Inferior parietal cortex (tissue), 1 donor: Measurements from ENCODE around the gene SERPINA4.

Experiments
- DNase-seq: peaks from one replicate; pipeline ENCODE4 v3.0.0-alpha.2; 2016; ENCODE audit errors: extremely low spot score

Gene SERPINA4, protein sequence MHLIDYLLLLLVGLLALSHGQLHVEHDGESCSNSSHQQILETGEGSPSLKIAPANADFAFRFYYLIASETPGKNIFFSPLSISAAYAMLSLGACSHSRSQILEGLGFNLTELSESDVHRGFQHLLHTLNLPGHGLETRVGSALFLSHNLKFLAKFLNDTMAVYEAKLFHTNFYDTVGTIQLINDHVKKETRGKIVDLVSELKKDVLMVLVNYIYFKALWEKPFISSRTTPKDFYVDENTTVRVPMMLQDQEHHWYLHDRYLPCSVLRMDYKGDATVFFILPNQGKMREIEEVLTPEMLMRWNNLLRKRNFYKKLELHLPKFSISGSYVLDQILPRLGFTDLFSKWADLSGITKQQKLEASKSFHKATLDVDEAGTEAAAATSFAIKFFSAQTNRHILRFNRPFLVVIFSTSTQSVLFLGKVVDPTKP

DNA sequence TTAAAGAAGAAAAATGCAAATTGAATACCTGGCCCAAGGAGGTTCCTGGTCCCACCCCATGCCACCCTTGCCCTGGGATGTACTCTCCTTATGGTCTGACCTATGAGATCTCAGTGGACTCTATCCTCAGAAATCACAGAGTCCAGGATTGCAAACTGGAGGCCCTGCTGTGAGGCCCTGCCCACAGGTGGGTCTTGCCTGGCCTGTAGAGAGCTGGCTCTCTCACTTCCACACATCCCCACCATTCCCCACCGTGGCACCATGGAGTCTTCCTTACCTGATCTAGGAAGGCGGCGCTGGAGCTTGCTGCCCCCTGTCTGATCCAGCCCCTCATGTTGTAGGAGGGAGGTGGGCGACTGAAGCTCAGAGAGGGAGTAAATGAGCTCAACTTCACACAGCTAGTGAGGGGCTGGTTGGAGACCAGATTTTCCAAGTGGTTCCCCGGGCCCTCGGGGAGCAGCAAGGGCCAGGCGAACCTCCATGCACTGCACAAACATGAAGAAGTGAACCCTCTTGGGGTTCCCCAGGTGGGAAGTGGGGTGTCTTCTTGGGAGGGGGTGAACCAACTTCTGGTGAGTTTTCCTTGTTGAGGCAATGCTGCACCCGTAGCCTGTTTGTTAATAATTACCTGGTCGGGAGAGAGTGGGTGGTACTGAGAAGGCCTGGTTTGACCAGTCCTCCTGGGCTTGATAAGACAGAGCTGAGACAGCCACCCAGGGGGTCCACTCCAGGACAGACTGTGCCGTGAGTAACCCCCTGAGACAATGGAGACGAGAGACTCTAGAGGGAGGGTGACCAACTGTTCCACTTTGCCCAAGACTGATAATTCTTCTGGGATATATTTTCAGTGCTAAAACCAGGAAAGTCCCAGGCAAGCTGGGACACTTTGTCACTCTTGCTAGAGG is at the start of gene SERPINA4:
Gene SERPINA4 (plus strand): TSS at position 692 of the 905 bp plus-strand sequence. CDS start 2,041 bp downstream, outside the sequence.
- no peak for DNase-seq

DNA sequence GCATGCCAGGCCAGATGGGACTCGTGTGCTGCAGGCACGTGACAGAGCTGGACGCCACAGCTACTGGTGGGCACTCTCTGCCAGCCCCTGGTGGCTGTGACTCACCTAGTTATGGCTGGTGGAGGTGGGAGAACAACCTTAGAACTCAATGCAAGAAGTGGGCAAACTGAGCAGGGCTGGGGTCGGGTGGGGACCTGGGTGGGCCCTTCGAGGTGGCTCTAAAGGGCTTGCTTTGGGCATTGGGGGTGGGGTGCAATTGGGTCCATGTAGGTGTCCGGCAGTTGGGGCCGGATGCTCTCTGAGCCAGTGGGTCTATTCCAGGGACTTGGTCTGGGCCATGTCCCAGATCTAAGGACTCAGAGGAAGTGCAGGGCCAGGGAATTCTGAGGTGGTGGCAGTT is 46.9 kb upstream of the SERPINA4 start:
- no peak for DNase-seq

DNA sequence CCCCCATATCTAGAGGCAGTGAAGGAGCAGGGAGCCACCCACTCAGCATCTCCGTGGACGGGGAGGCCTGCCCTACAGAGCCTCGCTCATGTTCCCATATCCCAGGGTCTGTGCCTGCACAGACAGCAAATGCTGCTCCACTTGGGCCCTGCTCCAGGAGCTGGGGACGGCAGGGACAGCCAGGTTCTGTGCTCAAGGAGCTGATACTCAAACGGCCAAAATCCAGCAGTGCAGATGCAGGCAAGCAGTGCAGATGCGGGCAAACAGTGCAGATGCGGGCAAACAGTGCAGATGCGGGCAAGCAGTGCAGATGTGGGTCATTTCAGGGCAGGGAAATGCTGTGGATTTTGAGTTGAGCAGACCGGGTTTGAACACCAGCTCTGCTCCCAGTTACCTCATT is 45.8 kb upstream of the SERPINA4 start:
- DNase-seq = no peak

DNA sequence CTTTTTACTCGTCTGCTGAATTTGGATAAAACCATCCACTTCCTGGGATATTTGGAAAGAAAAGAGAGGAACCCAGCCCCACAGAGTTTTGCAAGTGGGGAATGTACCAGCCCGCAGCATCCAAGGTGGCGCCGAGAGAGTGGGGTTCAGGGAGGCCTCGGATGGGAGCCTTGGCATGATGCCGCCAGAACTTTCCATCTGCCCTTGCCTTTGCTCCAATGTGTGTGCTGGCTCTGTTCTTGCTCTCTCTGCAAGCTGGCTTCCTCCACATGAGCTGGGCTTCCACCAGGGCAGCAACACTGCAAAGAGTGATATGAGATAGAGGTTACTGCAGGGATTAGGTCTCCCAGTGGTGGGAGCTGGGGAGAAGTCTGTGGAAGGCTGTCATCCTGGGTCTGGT is 45.4 kb upstream of the SERPINA4 start:
- DNase-seq = no peak

DNA sequence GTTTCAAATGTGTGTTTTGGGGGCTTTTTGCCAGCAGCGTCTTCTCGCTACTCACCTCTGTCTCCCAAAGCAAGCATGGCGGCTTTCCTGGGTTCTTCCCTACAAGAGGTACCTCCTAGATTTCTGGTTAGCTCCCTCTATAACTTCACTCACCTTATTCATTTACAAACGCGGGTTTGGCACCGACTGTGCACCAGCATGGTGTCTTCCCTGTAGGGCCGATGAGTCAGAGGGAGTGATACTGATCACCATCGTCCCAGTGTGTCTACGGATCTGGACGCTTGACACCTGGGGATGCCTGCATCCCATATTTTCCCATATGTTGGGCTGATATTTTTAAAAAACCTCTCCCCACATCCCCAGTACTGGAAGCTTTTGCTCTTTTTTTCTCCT is 44.0 kb upstream of the SERPINA4 start:
- DNase-seq = no peak

DNA sequence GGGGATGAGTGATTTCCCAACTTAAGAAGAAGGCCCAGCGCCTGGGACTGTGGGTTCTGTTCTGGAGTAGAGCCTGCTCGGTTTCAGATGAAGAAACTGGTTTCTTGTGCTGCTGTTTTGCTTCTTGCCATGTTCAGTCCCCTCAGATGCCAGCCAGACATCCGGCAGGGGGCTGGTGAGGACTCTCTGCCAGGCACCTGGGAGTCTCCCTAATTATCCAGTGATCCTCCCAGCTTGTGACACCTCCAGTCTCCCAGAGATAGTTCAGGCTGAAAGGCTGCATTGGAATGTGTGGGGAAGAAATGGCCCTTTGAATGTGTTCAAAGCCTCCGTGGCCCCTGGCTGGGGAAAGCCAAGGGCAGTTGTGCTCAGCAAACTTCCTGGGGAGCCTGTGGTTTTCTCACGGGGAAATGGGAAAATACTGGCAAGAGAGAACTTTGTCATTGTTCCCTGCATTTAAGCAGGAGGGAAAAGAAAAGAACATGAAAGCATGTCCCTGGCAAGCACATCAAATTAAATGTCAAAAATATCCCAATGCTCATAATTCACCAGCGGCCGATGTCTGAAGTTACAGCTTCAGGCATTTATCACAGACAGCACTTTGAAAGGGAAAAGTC is 43.5 kb upstream of the SERPINA4 start:
- DNase-seq = no peak

DNA sequence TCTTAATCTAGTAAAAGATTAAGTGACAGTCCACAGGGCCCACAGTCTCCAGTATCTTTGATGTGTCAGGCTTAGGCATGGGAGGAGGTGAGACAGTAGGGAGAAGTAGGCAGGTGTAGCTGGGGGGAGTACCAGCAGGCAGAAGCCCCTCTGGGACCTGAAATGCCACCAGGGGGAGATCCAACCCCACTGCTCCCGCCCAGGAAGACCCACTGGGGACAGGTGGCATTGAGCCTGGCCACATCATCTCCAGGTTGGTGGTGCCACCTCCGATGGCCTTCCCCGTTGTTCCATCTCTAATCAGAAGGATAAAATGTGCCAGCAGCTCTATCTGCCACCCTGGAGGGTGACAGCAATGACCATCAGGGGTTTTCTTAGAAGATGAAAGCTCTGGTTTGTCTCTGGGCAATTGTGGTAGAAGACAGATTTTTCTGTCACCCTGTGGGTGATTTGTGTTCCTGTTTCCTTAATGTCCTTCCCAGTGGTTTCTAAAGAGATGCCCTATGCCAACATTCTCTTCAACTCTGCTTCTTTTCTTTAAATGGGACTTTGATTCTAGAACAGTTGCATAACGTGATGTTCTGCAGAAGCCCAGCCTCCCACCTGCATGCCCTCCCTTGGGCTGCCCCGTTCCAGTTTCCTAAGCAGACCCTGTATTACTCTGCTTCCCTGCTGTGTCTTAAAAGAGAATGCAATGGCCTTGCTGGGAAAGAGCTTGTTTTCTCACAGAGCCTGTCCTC is 39.7 kb upstream of the SERPINA4 start:
- no peak for DNase-seq

DNA sequence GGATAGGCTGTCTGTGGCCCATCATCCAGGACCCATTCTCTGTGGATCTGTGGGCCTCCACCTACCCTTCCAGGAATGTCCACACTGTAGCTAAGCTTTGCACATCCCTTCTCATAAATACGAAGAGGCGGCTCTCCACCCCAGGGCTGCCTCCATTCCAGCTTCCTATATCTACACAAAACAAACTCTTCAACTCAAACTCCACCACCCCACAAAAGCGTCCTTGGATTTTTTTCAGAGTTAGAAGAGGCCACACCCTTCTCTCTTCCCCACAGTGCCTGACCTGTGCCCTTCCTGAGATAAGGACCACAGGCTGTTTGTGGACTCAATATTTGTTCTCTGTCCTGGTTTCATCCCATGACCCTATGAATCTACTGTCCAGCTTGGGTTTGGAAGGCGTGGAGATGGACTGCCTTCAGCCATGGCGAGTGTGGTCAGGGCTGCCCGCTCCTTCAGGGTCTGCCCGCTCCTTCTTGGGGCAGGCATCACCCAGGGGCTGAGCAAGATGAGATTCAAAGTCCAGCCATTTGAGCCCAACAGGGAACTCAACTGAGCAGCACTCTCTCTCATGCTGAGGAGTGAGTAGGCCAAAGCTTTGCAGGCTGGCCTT is 39.0 kb upstream of the SERPINA4 start:
- DNase-seq = no peak

DNA sequence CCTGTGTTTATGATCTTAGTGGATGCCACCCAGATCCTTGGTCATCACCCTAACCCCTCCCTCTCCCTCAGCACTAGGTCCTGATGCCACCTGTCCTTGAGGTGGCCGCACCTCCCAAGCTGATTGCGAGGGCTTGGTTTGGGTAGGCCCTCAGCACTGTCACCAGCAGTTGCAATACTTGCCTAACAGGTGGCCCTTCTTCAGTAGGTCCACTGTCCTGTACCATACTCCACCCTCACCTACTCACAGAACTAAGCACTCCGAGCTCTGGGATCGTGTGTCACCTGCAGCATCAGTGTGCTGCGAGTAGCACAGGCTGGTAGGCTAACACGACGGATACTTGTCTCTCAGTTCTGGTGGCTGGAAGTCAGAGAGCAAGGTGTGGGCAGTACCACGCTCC is 38.0 kb upstream of the SERPINA4 start:
- no peak for DNase-seq

DNA sequence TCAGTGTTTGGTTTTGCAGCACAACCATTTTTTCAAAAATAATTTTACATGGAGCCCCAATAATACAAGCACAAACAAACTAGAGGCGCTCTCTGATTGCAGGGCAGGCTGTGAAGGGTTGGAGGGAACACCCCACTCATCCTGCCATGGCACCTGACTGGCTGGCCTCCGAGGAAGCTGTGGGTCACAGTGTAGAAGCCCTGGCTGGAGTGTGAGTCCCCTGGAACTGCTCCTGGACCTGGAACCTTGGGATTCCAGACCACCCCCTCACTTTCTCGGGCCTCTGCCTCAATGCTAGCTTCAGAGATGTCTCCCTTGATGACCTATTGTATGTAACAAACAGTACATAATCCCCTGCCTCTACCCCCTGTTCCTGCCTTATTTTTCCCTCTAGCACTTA is 37.1 kb upstream of the SERPINA4 start:
- DNase-seq = no peak

DNA sequence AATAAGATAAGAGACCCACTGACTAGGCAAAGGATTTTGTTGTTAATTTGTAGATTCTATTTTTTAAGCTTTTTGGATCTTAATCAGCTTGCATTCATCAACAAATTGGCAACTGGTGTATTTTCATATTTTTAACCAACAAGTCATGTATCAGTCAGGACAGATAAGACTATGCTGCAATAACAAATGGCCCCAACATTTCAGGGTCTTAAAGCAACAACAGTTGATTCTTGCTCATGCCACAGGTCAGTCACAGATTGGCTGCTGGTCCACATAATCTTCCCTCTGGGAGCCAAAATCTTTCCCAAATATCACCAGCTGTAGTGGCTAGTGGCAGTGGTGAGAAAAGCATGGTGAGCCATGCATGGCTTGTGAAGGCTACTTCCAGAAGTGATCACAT is 30.1 kb upstream of the SERPINA4 start:
- DNase-seq = no peak

DNA sequence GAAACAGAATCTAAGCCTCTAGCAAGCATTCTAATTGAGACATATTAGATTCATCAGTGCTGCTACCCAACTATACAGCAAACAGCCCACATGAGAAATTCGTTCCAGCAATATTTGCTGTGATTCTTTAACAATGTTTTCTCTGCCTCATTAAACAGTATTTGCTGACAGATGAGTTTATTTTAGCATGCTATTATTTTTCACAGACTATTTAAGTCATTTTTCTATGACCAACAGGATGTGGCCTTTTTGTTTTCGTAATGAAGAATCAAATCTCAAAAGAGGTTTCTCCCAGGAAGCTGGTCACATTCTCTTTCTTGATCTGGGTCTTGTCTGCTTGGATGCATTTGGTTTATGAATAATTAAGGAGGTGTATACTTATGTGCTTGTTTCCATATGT is 28.8 kb upstream of the SERPINA4 start:
- DNase-seq = no peak

DNA sequence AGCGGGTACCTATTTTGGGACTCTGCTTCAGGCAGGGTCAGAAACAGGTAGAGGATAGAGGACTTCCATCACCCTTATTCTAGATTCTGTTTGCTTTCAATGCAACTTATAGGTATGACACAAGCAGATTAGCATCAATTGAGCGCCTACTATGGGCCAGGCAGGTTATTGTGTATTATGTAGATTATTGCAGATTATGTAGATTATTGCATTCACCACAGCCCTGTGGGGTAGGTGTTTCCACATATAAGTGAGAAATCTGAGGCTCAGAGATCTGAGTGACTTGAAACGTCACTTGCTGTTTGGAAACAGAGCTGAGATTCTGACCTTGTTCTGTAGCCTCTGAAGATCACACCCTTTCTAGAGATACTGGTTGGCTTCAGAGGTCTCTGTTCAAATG is 25.7 kb upstream of the SERPINA4 start:
- DNase-seq = no peak

DNA sequence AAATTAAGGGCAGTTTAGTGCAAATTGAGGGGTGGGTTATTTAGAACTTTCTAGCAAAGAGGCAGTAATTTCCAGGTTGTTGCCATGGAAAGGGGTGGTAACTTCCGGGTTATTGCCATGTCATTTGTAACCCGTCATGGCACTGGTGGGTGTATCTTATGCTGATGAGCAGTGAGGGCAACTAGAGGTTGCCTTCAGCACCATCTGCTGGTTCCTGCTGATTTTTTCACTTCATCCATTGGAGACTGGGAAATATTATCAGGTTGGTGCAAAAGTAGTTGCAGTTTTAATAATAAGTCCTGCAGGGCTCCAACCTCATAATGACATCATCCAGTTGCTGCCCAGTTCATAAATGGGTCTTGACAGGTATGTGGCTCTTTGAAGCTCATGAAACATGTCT is 24.4 kb upstream of the SERPINA4 start:
- no peak for DNase-seq

DNA sequence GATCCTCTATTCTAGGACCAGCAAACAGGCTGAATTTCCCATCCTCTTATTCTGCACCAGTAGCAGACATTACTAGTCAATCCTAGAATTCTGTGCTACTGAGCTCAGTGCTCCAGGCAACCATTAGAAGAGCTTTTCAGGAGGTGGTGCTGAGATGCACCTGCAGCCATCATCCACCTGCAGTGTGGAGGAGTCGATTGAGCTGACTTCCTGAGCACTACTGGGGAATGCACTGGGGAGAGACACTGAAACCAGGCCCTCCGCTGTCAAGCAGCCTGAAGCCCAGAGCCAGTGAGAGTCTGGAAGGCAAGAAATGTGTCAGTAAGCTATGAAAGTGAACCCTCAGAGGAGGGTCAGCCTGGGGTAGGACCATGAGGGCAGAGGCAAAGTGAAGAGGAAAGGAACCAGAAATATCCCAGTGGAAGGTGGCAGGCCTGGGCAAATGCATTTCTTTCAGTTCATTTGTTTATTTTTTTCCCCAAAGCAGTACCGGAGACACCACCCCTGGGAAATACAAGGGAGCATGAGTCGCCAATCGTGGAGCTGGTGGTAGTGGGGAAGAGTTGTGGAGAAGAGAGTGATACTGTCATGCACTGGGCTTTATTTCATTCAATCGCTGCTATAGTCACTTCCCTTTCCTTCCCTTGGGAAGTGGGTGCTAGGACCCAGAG is 23.0 kb upstream of the SERPINA4 start:
- no peak for DNase-seq

DNA sequence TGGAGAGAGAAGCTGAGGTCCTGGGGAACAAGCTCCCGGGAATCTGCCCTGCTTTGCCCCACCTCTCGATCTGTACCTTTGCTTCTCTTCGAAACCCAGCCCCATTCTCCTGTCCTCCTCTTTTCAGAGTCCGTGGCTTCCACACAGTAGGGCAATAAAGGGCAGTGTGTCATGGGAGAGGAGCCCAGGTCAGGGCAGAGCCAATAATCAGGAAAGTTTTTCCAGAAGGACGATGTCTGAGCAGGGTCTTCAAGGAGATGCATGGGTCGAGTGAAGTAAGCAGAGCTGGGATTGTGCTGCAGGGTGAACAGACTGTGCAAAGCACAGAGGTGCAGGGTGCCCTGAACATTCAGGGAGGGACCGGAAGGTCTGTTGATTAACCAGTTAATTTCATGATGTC is 22.1 kb upstream of the SERPINA4 start:
- DNase-seq = no peak

DNA sequence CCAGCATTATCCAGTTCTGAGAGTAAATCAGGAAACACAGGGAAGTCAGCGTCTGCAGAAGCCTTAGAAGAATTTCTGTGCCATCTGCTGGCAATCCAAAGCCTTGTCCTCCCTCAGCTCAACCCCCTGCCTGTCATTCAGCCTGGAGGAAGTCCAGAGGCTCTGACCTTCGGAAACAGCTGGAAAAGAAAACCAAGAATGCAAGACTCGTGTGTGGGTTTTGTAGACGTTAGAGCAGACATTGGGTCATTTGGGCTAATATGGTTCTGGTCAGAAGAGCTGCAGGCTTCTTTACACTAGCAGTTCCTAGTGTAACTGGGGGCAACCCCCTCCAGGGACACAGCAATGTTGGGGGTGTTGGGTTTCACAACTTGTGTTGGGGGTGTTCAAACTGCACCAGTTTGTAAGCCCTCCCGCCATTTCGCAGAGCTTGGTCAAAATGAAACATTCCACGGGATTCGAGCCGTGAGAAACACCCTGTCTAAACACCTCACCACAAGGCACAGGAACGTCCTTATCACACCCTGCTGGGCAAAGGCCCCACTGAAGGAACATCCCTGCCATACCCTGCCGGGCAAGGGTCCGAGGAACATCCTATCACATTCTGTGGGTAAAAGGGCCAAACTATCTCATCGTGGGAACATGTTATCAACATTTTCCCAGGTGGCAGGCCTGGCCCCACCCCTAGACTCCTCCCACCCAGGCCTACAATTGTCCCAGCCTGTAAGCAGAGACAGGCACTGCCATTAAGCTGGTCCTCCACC is 21.0 kb upstream of the SERPINA4 start:
- DNase-seq = no peak

DNA sequence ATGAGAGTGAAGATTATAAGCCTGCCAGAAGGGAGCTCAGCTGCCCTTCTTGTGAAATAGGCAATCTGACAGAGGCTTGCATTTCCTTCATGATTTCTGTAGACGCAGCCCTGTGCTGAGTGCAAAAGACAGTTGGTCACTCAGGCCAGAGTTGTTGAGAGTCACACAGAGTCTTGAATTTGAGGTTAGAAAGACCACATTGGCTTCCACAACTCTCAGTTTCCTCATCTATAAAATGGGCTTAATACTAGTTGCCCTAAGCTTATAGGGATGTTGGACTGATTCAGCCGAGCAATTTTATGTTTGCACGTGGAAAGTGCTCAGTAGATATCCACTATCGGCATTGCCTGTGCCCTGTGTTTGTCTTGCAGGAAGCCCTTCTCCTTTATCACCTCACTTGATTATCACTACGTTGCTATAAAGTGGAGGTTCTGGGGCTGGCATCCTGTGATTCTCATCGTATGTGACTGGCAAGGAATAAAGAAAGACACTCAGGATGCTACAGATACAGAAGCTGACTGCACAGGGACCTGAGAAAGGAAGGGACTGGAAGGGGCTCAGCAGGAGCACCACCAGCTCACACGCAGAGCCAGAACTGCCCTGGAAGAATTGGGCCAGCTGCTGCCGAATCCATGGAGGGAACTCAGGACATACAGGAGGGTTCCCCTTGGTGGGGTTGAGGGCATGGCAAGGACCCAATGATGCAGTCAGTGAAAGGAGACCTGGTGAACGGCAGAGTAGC is 19.8 kb upstream of the SERPINA4 start:
- no peak for DNase-seq

DNA sequence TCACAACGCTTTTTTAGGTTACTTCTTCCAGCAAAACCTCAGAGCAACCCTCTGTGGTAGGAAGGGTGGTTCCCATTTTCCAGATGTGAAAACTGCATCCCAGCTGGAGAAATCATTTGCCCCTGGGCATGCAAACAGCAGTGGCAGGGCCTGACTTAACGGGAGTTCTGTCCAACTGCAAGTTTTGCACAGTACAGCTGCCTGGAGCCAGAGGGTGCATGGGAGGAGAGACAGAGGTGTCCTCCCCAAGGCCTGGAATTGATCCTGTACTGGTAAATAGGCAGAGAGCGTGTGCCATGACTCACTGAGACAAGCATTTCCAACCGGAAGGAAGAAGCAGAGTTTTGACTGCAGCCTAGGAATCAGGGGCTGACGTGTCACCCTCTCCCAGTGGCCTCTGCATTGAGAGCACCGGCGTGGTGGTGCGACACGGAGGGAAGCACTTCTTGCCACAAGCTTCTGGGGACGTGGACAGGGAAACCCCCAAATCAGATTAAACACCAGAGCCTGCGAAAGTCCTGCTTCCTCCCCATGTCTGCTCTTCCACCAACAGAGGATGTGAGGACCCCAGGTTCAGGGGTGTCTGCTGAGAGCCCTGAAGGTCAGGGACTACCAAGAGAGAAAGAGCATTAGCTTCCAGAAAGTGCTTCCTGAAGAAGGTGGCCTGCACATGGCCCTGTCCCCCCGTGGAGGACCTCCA is 19.0 kb upstream of the SERPINA4 start:
- DNase-seq = no peak
